Right lobe of liver (tissue), 4 donors: ENCODE results near the gene CBX7.

ENCODE experiments used
- POLR2A ChIP-seq: fragments of 450-650 bp; IDR thresholded peaks from one replicate; pipeline ENCODE4 v1.6.1; 2017; ENCODE audit warnings: antibody characterized with exemption, mild to moderate bottlenecking
- TF ChIP-seq, protein P1 (sequence below), 4 donors: fragments of 200-600 bp in 3 of 4; fragments of 450-650 bp in 1 of 4; IDR thresholded peaks; one replicate each; pipeline versions ENCODE4 v1.5.1 to v1.8.0; 2016 to 2022; ENCODE audit warnings: antibody characterized with exemption in 4 of 4, mild to moderate bottlenecking in 2 of 4
- donor health status: DM: no; HTN: no; CAD: no.
- donor health status: DM: no; HTN: no; CAD: no.
- donor health status: DM: no; HTN: yes; CAD: no.

DNA sequence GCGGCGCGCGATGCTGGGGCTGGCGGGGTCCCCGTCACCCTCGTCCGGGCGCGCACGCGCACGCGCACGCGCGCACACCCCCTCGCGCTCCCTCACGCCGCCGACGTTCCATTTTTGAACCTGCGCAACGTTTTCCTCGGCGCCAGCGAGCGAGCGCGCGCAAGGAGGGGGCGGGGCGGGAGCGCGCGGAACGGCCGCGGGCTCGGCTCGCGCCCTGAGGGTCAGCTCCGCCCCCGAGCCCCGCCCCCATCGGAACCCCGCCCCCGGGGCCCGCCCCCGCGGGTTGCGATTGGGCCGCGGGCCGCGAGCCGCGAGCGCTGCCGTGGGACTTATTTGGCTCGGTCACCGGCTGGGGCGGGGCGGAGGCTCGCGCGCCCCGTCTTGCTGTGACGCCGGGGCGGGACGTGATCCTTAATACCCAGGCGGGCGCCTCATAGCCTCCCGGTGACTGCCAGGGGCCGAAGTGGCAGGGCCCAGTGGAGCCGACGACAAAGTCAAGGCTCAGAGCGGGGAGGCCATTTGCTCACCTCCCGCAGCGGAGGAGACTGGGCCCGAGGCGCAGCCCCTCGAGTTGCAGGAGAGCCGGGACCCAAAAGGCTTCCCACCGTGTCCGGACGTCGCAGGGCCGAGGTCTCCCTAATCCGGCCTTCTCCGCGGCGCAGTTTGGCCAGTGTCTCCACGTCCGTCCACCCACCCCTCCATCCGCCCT lies at the start of gene CBX7:
- TF ChIP-seq, protein P1, sequence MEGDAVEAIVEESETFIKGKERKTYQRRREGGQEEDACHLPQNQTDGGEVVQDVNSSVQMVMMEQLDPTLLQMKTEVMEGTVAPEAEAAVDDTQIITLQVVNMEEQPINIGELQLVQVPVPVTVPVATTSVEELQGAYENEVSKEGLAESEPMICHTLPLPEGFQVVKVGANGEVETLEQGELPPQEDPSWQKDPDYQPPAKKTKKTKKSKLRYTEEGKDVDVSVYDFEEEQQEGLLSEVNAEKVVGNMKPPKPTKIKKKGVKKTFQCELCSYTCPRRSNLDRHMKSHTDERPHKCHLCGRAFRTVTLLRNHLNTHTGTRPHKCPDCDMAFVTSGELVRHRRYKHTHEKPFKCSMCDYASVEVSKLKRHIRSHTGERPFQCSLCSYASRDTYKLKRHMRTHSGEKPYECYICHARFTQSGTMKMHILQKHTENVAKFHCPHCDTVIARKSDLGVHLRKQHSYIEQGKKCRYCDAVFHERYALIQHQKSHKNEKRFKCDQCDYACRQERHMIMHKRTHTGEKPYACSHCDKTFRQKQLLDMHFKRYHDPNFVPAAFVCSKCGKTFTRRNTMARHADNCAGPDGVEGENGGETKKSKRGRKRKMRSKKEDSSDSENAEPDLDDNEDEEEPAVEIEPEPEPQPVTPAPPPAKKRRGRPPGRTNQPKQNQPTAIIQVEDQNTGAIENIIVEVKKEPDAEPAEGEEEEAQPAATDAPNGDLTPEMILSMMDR (IDR thresholded peaks at IDR 0.05), result no peak
- peak; percentile 66 for TF ChIP-seq POLR2A
